Gastroesophageal sphincter (tissue), 3 donors: ENCODE results near the gene CLCC1.

Source experiments
- EP300 ChIP-seq: sonication (generic); formaldehyde crosslinking; IDR thresholded peaks from one replicate; pipeline ENCODE4 v1.6.1; 2017; ENCODE audit warnings: antibody characterized with exemption, mild to moderate bottlenecking
- POLR2A ChIP-seq, 2 donors: fragments of 450-650 bp; IDR thresholded peaks; one replicate each; pipeline ENCODE4 v1.6.1; 2017; ENCODE audit warnings: antibody characterized with exemption in 2 of 2, mild to moderate bottlenecking in 2 of 2, moderate library complexity in 1 of 2
- TF ChIP-seq, protein P1 (sequence below), 4 experiments: fragments of 200-600 bp in 2 of 4; fragments of 450-650 bp in 2 of 4; sonication (generic) in 1 of 4; IDR thresholded peaks; one replicate each; pipeline ENCODE4 v1.5.1; 2017 to 2019; ENCODE audit warnings: antibody characterized with exemption in 4 of 4, mild to moderate bottlenecking in 2 of 4, moderate library complexity in 2 of 4

DNA sequence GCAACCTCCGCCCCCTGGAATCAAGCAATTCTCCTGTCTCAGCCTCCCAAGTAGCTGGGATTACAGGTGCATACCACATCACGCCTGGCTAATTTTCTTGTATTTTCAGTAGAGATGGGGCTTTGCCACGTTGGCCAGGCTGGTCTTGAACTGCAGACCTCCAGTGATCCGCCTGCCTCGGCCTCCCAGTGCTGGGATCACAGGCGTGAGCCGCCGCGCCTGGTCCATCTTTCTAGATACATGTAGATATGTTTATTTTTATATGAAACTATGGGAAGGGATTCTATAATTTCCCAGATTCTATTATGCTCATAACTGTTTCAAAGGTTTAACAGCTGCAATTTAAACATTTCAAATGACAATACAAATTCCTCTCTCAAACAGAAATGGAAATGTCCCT is 27.1 kb downstream of the CLCC1 start:
- TF ChIP-seq, protein P1, sequence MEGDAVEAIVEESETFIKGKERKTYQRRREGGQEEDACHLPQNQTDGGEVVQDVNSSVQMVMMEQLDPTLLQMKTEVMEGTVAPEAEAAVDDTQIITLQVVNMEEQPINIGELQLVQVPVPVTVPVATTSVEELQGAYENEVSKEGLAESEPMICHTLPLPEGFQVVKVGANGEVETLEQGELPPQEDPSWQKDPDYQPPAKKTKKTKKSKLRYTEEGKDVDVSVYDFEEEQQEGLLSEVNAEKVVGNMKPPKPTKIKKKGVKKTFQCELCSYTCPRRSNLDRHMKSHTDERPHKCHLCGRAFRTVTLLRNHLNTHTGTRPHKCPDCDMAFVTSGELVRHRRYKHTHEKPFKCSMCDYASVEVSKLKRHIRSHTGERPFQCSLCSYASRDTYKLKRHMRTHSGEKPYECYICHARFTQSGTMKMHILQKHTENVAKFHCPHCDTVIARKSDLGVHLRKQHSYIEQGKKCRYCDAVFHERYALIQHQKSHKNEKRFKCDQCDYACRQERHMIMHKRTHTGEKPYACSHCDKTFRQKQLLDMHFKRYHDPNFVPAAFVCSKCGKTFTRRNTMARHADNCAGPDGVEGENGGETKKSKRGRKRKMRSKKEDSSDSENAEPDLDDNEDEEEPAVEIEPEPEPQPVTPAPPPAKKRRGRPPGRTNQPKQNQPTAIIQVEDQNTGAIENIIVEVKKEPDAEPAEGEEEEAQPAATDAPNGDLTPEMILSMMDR (IDR thresholded peaks at IDR 0.05): no peak
- TF ChIP-seq POLR2A (IDR thresholded peaks at IDR 0.05) (no peak), EP300 (no peak)
